ENCODE results near the gene SEC14L3. TPM values are rescaled to one million over a fixed set of nuclear protein-coding genes. Genes with fewer than 3 reads are reported as not detected.

SEC14L3 gene
- total RNA-seq, 1 donor from 2014 or later = not detected

GRCh38 chr22:30497466-30498150, 25.8 kb upstream of the SEC14L3 start:
- TF ChIP-seq, protein P1, sequence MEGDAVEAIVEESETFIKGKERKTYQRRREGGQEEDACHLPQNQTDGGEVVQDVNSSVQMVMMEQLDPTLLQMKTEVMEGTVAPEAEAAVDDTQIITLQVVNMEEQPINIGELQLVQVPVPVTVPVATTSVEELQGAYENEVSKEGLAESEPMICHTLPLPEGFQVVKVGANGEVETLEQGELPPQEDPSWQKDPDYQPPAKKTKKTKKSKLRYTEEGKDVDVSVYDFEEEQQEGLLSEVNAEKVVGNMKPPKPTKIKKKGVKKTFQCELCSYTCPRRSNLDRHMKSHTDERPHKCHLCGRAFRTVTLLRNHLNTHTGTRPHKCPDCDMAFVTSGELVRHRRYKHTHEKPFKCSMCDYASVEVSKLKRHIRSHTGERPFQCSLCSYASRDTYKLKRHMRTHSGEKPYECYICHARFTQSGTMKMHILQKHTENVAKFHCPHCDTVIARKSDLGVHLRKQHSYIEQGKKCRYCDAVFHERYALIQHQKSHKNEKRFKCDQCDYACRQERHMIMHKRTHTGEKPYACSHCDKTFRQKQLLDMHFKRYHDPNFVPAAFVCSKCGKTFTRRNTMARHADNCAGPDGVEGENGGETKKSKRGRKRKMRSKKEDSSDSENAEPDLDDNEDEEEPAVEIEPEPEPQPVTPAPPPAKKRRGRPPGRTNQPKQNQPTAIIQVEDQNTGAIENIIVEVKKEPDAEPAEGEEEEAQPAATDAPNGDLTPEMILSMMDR (IDR thresholded peaks at IDR 0.05) = no peak
- no peak overlapping the region for H3K27ac Mint-ChIP-seq (ENCODE audit: unreplicated experiment)

GRCh38 chr22:30495041-30495784, 23.4 kb upstream of the SEC14L3 start:
- Mint-ChIP-seq H3K4me1 (ENCODE audit: unreplicated experiment) (no peaks in the 10 kb centered on the region), H3K27ac (ENCODE audit: unreplicated experiment) (no peak overlapping the region), H3K9me3 (ENCODE audit: unreplicated experiment) (no peaks in the 10 kb centered on the region), H3K27me3 (ENCODE audit: unreplicated experiment) (peaks cover 37% of the 10 kb centered on the region), H3K4me3 (ENCODE audit: unreplicated experiment) (no peak overlapping the region), H3K36me3 (ENCODE audit: unreplicated experiment) (no peaks in the 10 kb centered on the region)
- TF ChIP-seq, protein P1 (IDR thresholded peaks at IDR 0.05) = no peak
- no peak for DNase-seq (ENCODE audit: extremely low spot score, unreplicated experiment)

More at GRCh38 chr22:30497466-30498150, 25.8 kb upstream of the SEC14L3 start:
- peaks cover 36% of the 10 kb centered on the region for H3K27me3 Mint-ChIP-seq (ENCODE audit: unreplicated experiment)
- H3K9me3 Mint-ChIP-seq (ENCODE audit: unreplicated experiment) = no peaks in the 10 kb centered on the region
- H3K36me3 Mint-ChIP-seq (ENCODE audit: unreplicated experiment) = no peaks in the 10 kb centered on the region
- no peak overlapping the region for H3K4me3 Mint-ChIP-seq (ENCODE audit: unreplicated experiment)
- DNase-seq (ENCODE audit: extremely low spot score, unreplicated experiment) = no peak
- no peaks in the 10 kb centered on the region for H3K4me1 Mint-ChIP-seq (ENCODE audit: unreplicated experiment)

DNA sequence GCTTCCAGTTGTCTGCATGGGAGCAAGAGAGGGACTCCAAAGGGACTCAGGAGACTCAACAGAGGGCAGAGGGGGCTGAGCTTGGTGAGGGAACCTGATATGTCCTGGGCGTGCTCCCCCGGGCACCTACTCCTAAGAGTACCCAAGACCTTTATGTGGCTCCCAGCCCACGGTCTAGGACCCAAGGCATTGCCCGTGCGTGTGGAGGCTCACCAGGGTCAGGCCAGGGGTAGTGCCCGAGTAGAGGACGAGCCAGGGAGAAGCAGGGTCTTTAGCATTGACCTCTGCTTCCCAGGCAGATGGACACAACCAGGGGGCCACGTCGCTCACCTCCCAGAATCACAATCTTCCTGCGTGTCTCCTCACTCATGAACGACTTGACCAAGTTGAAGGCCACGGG, 20.3 kb upstream of the SEC14L3 start:
- no peaks in the 10 kb centered on the region for H3K9me3 Mint-ChIP-seq (ENCODE audit: unreplicated experiment)
- DNase-seq (ENCODE audit: extremely low spot score, unreplicated experiment) = no peak
- no peaks in the 10 kb centered on the region for H3K4me1 Mint-ChIP-seq (ENCODE audit: unreplicated experiment)

DNA sequence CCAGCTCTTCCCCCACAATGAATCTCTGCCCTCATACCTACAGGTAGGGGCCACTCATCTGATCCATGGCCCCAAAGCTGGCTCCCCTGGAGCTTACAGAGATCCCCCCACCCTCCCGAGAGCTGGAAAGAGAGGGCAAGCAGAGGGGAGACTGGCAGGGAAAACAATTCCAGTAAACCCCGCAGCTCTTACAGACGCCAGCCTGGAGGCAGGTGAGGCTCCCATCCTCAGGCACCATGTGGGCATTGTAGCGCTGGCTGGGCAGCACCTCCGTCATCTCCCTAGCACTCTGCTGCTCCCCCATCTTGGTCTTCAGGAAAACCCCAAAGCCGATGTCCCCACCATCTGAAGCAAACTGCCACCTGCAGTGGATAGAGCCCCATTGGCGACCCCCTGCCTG, 19.6 kb upstream of the SEC14L3 start:
- H3K27me3 Mint-ChIP-seq (ENCODE audit: unreplicated experiment) = peaks cover 19% of the 10 kb centered on the region
- no peaks in the 10 kb centered on the region for H3K9me3 Mint-ChIP-seq (ENCODE audit: unreplicated experiment)
- H3K4me3 Mint-ChIP-seq (ENCODE audit: unreplicated experiment) = no peak overlapping the region
- H3K36me3 Mint-ChIP-seq (ENCODE audit: unreplicated experiment) = no peaks in the 10 kb centered on the region
- DNase-seq (ENCODE audit: extremely low spot score, unreplicated experiment) = no peak
- no peak overlapping the region for H3K27ac Mint-ChIP-seq (ENCODE audit: unreplicated experiment)
- no peaks in the 10 kb centered on the region for H3K4me1 Mint-ChIP-seq (ENCODE audit: unreplicated experiment)
- TF ChIP-seq, protein P1 (IDR thresholded peaks at IDR 0.05) = no peak

More for the DNA sequence above, 20.3 kb upstream of the SEC14L3 start:
- Mint-ChIP-seq H3K27ac (ENCODE audit: unreplicated experiment) (no peak overlapping the region), H3K27me3 (ENCODE audit: unreplicated experiment) (peaks cover 22% of the 10 kb centered on the region), H3K4me3 (ENCODE audit: unreplicated experiment) (no peak overlapping the region), H3K36me3 (ENCODE audit: unreplicated experiment) (no peaks in the 10 kb centered on the region)
- TF ChIP-seq, protein P1 (IDR thresholded peaks at IDR 0.05) = no peak

DNA sequence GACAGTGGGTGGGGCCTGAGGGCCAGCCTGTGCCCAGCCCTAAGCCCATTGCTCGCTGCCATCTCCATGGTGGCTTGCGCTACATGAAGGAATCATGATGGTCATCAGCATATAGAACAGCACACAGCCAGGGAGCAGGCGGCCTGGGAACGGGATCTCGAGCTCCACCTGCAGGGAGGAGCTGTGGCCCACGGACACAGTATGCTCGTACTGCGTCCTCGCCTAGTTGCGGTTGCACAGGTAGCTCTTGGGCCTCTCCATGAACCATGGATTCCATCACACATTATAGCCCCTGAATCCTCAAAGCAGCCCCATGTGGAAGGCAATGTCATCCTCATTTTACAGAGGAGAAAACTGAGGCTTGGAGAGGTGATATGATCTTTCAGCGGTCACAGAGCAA, 18.6 kb upstream of the SEC14L3 start:
- no peak for DNase-seq (ENCODE audit: extremely low spot score, unreplicated experiment)
- no peaks in the 10 kb centered on the region for H3K9me3 Mint-ChIP-seq (ENCODE audit: unreplicated experiment)
- TF ChIP-seq, protein P1 (IDR thresholded peaks at IDR 0.05) = no peak
- H3K27ac Mint-ChIP-seq (ENCODE audit: unreplicated experiment) = no peak overlapping the region
- H3K4me1 Mint-ChIP-seq (ENCODE audit: unreplicated experiment) = no peaks in the 10 kb centered on the region
- no peak overlapping the region for H3K4me3 Mint-ChIP-seq (ENCODE audit: unreplicated experiment)
- peaks cover 19% of the 10 kb centered on the region for H3K27me3 Mint-ChIP-seq (ENCODE audit: unreplicated experiment)
- no peaks in the 10 kb centered on the region for H3K36me3 Mint-ChIP-seq (ENCODE audit: unreplicated experiment)
